Dendritic cell treated with granulocyte-macrophage colony-stimulating factor and Interleukin-4, amounts not matched to agents 40 ng/mL and 50 ng/mL, for 4 days (primary cell): ENCODE results near the gene IQCF2.
"Not testable (repeated sequence)": the region's sequence is repeated elsewhere in the genome, so short reads cannot be mapped to it uniquely, and the experiment has no call there.

ENCODE experiments used
- H3K27ac Mint-ChIP-seq: one replicate; pipeline ENCODE4 v1.8.0; 2022; ENCODE audit warnings: mild to moderate bottlenecking, mixed read lengths
- H3K27me3 Mint-ChIP-seq: one replicate; pipeline ENCODE4 v1.8.0; 2022; ENCODE audit warnings: mild to moderate bottlenecking, mixed read lengths
- H3K36me3 Mint-ChIP-seq: one replicate; pipeline ENCODE4 v1.8.0; 2022; ENCODE audit warnings: low read depth, mixed read lengths
- H3K4me1 Mint-ChIP-seq: one replicate; pipeline ENCODE4 v1.8.0; 2022; ENCODE audit warnings: low read depth, mixed read lengths
- H3K4me3 Mint-ChIP-seq: one replicate; pipeline ENCODE4 v1.8.0; 2022; ENCODE audit warnings: mild to moderate bottlenecking, moderate library complexity, mixed read lengths
- H3K9me3 Mint-ChIP-seq: one replicate; pipeline ENCODE4 v1.8.0; 2022; ENCODE audit warnings: mixed read lengths
- intact Hi-C: fragments of 100-400 bp; cut with micrococcal nuclease; formaldehyde crosslinking; loops from one replicate; pipeline ENCODE4 v1.15.0; 2022

Gene IQCF2

GRCh38 chr3:51862886-51863285 lies 1.5 kb downstream of the IQCF2 start:
- no peak overlapping the region for H3K27ac Mint-ChIP-seq
- H3K4me1 Mint-ChIP-seq: peaks cover 6% of the 10 kb centered on the region
- H3K27me3 Mint-ChIP-seq: peaks cover 12% of the 10 kb centered on the region
- H3K36me3 Mint-ChIP-seq: no peaks in the 10 kb centered on the region
- H3K4me3 Mint-ChIP-seq: no peak overlapping the region
- intact Hi-C loops: no loop called here
- H3K9me3 Mint-ChIP-seq: no peaks in the 10 kb centered on the region

DNA sequence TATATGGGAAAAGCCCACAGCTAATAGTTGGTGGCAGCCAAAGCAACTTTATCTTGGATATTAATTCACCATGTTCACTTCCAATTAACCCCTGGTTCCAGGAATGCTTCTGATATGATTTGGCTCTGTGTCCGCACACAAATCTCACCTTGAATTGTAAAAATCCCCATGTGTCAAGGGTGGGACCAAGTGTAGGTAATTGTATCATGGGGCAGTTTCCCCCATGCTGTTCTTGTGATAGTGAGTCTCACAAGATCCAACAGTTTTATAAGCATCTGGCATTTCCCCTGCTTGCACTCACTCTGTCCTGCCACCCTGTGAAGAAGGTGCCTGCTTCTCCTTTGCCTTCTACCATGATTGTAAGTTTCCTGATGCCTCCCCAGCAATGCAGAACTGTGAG lies 7.5 kb downstream of the IQCF2 start:
- H3K9me3 Mint-ChIP-seq, intact Hi-C loops, H3K4me3 Mint-ChIP-seq, H3K36me3 Mint-ChIP-seq, H3K4me1 Mint-ChIP-seq, H3K27ac Mint-ChIP-seq: not testable (repeated sequence)
- peaks cover 13% of the 10 kb centered on the region for H3K27me3 Mint-ChIP-seq

DNA sequence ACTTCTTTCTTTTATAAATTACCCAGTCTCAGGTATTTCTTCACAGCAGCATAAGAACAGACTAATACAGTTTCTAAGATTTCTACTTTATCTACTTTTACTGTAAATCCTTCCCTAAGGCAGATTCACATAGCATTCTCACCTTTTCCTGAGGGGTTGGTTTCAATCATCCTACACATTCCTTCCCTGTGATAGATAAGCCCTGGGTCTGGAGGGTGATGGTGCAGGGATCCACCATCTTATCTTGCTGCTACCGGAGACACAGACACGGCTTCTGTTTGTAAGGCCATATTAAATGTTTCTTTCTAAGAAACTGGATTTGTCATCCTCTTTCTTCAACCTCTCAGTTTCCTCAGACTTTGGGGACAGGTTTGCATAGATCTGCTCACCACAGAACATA lies 7.9 kb downstream of the IQCF2 start:
- H3K27me3 Mint-ChIP-seq: peaks cover 12% of the 10 kb centered on the region
- intact Hi-C loops: no loop called here
- no peaks in the 10 kb centered on the region for H3K4me1 Mint-ChIP-seq
- no peak overlapping the region for H3K27ac Mint-ChIP-seq
- no peaks in the 10 kb centered on the region for H3K36me3 Mint-ChIP-seq
- H3K9me3 Mint-ChIP-seq: no peaks in the 10 kb centered on the region
- H3K4me3 Mint-ChIP-seq: no peak overlapping the region

DNA sequence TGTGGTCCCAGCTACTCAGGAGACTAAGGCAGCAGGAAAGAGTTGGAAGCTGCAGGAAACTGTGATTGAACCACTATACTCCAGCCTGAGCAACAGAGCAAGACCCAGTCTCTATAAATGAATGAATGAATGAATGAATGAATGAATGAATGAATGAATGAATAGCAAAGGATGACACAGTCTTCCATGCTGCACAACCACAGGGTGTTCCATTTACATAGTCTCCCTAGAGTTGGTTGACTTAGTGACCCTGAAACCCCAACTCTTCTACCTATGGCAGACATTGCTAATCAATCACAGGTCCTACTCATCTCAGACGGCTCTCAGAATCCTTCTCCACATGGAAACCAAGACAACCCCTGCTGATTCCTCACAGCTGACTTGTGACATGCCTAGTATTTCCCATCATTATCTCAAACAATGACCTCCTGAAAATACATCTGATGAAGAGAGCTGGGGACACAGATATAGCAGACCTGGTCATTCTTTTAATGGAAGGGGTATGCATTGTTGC lies 11.9 kb downstream of the IQCF2 start:
- Mint-ChIP-seq H3K36me3 (no peaks in the 10 kb centered on the region), H3K9me3 (no peaks in the 10 kb centered on the region), H3K4me1 (no peaks in the 10 kb centered on the region), H3K27me3 (peaks cover 15% of the 10 kb centered on the region), H3K4me3 (no peak overlapping the region), H3K27ac (no peak overlapping the region)
- intact Hi-C loops: no loop called here

GRCh38 chr3:51873876-51874275 lies 12.5 kb downstream of the IQCF2 start:
- no peak overlapping the region for H3K27ac Mint-ChIP-seq
- H3K4me3 Mint-ChIP-seq: no peak overlapping the region
- peaks cover 16% of the 10 kb centered on the region for H3K27me3 Mint-ChIP-seq
- H3K9me3 Mint-ChIP-seq: no peaks in the 10 kb centered on the region
- no peaks in the 10 kb centered on the region for H3K4me1 Mint-ChIP-seq
- H3K36me3 Mint-ChIP-seq: no peaks in the 10 kb centered on the region
- intact Hi-C loops: no loop called here

- peaks cover 11% of the 10 kb centered on the region for H3K27me3 Mint-ChIP-seq
Observed at GRCh38 chr3:51874411-51874810, 13.0 kb downstream of the IQCF2 start.

DNA sequence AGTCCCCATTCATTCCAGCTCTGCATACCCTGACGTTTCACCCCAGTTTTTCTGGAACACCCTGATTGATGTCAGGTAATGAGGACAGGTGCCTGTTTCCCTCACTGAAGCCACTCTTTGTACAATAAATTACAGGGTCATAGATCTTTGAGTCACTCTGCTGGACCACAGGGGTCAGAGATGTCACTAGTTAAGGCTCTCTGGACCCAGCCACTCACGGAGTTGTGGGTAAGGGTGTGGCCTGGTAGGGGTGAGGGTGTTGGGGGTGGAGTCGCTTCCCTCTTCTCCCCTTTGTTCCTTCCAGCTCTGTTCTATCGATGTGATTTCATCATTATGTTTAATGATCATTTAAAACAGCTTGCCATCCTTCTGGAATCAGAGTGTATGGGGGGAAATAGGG lies 13.5 kb downstream of the IQCF2 start:
- intact Hi-C loops: no loop called here
- Mint-ChIP-seq H3K4me3 (no peak overlapping the region), H3K27ac (no peak overlapping the region), H3K36me3 (no peaks in the 10 kb centered on the region), H3K9me3 (no peaks in the 10 kb centered on the region), H3K4me1 (no peaks in the 10 kb centered on the region), H3K27me3 (peaks cover 13% of the 10 kb centered on the region)

More at GRCh38 chr3:51874411-51874810, 13.0 kb downstream of the IQCF2 start:
- intact Hi-C loops: no loop called here
- Mint-ChIP-seq H3K4me3 (no peak overlapping the region), H3K36me3 (no peaks in the 10 kb centered on the region), H3K27ac (no peak overlapping the region), H3K4me1 (no peaks in the 10 kb centered on the region), H3K9me3 (no peaks in the 10 kb centered on the region)

- Mint-ChIP-seq H3K4me3 (no peak within 1 kb of the TSS), H3K4me1 (no peaks in the 10 kb centered on the region), H3K36me3 (no peaks in the 10 kb centered on the region), H3K9me3 (no peaks in the 10 kb centered on the region), H3K27me3 (peaks cover 15% of the 10 kb centered on the region), H3K27ac (no peak within 1 kb of the TSS)
- intact Hi-C loops: no loop called here
Observed at GRCh38 chr3:51875501-51875900, 14.1 kb downstream of the IQCF2 start, which contains the start of gene IQCF5. Gene IQCF5, minus strand, starts transcription at chr3:51875601. Its CDS starts 70 bp downstream, at chr3:51875531.

GRCh38 chr3:51876186-51876585 lies 14.8 kb downstream of the IQCF2 start:
- Mint-ChIP-seq H3K27me3 (peaks cover 15% of the 10 kb centered on the region), H3K4me3 (no peak overlapping the region), H3K36me3 (no peaks in the 10 kb centered on the region)

DNA sequence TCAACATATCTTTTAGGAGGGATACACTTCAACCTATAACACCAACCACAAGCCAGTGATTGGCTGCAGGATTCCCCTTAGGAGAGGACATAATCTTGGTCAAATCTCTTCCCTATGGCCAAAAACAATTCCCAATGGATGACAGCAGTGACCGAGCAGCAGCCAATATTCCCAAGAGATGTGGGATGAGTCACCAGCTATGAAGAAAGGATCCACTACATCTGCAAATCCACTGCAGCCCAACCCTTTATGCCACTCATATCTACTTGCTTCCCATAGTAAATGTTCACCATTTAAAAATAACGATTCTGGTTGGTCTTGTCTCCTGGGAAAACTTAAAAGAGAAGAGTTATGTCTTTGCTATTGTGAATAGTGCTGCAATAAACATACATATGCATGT lies 18.5 kb downstream of the IQCF2 start:
- no peak overlapping the region for H3K27ac Mint-ChIP-seq
- H3K4me3 Mint-ChIP-seq: no peak overlapping the region
- H3K9me3 Mint-ChIP-seq: no peaks in the 10 kb centered on the region
- H3K4me1 Mint-ChIP-seq: no peaks in the 10 kb centered on the region
- intact Hi-C loops: no loop called here
- peaks cover 22% of the 10 kb centered on the region for H3K27me3 Mint-ChIP-seq
- H3K36me3 Mint-ChIP-seq: no peaks in the 10 kb centered on the region

More at GRCh38 chr3:51876186-51876585, 14.8 kb downstream of the IQCF2 start:
- Mint-ChIP-seq H3K4me1 (no peaks in the 10 kb centered on the region), H3K9me3 (no peaks in the 10 kb centered on the region), H3K27ac (no peak overlapping the region)
- intact Hi-C loops: no loop called here

GRCh38 chr3:51886447-51886846 lies 25.0 kb downstream of the IQCF2 start:
- Mint-ChIP-seq H3K9me3 (no peaks in the 10 kb centered on the region), H3K4me3 (no peak overlapping the region), H3K27ac (no peak overlapping the region), H3K36me3 (no peaks in the 10 kb centered on the region), H3K4me1 (no peaks in the 10 kb centered on the region), H3K27me3 (peaks cover 21% of the 10 kb centered on the region)
- intact Hi-C loops: no loop called here

DNA sequence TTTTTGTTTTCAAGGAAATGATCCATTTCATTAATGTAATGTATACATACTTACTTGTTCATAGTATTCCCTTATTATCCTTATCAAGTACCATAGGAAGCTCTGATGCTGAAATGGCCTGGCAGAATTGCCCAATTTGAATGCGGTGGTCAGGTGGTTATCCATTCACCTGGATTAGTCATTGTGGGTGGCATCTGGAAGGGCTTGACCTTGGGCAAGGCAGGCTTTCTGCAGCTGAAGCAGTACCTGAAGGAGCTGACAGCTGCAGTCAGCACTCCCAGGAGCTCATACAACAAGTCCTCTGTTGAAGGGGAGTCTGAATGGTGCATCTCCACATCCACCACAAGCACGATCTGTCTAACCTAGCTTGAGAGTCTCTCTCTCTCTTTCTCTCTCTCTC lies 26.2 kb downstream of the IQCF2 start:
- Mint-ChIP-seq H3K27me3 (peaks cover 27% of the 10 kb centered on the region), H3K4me1 (no peaks in the 10 kb centered on the region), H3K27ac (no peak overlapping the region), H3K9me3 (no peaks in the 10 kb centered on the region), H3K4me3 (no peak overlapping the region), H3K36me3 (no peaks in the 10 kb centered on the region)
- intact Hi-C loops: no loop called here

DNA sequence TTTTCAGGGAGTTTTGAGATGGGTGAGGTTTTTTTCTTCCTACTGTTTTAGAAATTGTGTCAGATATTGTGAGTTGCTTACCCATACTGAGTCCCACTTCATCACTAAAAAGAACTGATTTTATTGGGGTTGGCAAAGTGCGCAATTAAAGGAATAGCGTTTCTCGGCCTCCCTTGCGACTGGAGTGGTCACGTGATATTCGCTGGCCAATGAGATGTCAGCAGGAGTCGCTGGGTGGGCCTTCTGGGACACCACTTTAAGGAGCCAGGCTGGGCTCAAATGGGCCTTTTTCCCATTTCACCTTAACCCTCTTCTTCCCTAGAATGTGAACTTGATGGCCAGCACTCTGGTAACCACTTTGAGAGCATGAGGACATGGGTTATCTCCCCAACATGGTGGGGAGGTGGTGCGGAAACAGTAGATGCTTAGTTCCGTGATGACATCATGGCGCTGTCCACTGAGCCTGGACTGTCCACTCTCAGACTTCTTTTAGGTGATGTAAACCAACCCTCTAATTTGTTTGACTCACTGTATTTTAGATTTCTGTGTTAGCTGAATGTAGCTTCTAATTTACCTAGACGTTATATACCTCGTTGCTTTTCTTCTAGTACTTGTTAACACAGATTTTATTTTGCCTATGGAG lies 27.2 kb downstream of the IQCF2 start:
- intact Hi-C loops: no loop called here

GRCh38 chr3:51891242-51892039 lies 30.0 kb downstream of the IQCF2 start:
- H3K36me3 Mint-ChIP-seq: no peaks in the 10 kb centered on the region
- intact Hi-C loops: no loop called here
- H3K27ac Mint-ChIP-seq: no peak overlapping the region
- H3K4me1 Mint-ChIP-seq: no peaks in the 10 kb centered on the region
- no peaks in the 10 kb centered on the region for H3K9me3 Mint-ChIP-seq
- no peak overlapping the region for H3K4me3 Mint-ChIP-seq
- peaks cover 35% of the 10 kb centered on the region for H3K27me3 Mint-ChIP-seq

More for the DNA sequence above, 27.2 kb downstream of the IQCF2 start:
- Mint-ChIP-seq H3K9me3 (no peaks in the 10 kb centered on the region), H3K36me3 (no peaks in the 10 kb centered on the region), H3K4me1 (no peaks in the 10 kb centered on the region), H3K27me3 (peaks cover 31% of the 10 kb centered on the region), H3K4me3 (no peak overlapping the region), H3K27ac (no peak overlapping the region)
